GM19395 (cell line): ENCODE results near the gene RNF40.

Source experiments
- ATAC-seq: cut with Tn5 transposase; IDR thresholded peaks from one replicate; pipeline ENCODE4 v1.9.1; 2021; ENCODE audit warnings: mild to moderate bottlenecking, moderate library complexity; ENCODE audit not compliant: unreplicated experiment

Gene RNF40

DNA sequence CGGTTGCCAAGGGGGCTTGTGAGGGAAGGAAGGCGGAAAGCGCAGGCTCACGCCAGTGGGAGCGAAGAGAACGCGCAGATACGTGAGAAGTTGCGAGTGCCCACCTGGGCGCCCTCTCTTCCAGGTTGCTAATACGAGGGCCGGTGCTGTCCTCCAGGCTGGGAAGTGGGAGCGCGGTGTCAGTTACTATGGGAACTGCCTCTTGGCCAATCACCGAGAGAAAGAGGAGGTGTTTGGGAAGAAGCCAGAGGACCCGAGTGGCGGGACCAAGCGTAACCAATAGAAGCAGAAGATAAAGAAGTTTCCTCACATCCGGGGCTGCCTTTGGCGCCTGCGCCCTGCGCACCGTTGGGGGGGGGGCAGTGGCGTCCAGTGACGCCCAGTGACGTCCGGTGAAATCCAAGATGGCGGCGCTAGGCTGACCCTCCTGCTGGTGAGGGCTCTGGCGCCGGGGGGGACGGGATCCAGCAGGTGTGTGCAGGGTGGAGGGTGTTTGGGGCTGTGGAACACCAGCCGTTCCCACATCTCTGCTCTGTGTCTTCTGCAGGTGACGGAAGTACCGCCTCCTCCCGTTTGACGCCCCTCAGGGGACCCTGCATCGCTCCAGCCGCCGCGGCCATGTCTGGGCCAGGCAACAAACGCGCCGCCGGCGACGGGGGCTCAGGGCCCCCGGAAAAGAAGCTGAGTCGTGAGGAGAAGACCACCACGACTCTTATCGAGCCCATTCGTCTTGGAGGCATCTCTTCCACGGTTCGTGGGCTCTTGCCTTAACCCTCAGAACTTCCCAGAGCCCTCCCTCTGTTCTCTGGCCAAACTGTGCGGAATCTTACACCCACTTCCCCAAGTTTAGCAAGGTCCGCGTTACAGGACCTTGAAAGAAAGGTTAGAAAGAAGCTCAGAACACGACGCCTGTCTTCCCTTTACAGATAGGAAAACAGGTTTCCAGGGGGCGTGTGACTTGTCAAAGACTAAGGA lies at the start of gene RNF40, which contains the start of gene CFAP119:
TSS of gene RNF40 (plus strand) at position 395 of the 975 bp plus-strand sequence. CDS start at position 619, 224 bp downstream.
TSS of gene CFAP119 (minus strand) at position 135 of the 975 bp plus-strand sequence. CDS start 314 bp downstream, outside the sequence.
- peak; percentile 86 for ATAC-seq

- ATAC-seq = no peak
Observed at GRCh38 chr16:30715750-30716445, 46.2 kb upstream of the RNF40 start.

DNA sequence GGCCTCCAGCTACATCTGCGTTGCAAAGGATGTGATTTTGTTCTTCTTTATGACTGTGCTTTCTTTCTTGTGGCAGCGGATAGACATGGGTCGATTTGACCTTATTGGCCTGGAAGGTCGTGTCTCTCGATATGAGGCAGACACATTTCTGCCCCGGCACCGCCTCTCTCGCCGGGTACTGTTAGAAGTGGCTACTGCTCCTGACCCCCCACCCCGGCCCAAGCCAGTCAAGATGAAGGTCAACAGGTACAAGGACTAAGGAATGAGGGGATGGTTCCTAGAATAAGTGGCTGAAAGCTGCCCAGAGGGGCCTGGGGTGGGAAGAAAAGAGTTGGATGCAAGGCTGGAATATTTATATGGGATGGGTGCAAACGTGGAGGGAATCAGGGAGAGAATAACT lies 42.0 kb upstream of the RNF40 start:
- ATAC-seq = no peak

- ATAC-seq = no peak
Observed at GRCh38 chr16:30720694-30721093, 41.4 kb upstream of the RNF40 start.

DNA sequence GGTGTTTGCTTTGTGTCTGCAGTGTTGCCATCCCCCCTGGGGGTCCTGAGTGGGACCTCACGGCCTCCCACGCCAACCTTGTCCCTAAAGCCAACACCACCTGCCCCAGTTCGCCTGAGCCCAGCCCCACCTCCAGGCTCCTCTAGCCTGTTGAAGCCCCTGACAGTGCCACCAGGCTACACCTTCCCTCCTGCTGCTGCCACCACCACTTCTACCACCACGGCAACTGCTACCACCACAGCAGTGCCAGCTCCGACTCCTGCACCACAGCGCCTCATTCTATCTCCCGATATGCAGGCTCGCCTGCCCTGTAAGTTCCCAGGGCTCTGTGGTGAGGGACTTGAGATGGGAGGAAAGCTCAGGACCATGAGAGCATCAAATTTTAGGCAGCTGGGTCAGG lies 41.0 kb upstream of the RNF40 start:
- no peak for ATAC-seq

DNA sequence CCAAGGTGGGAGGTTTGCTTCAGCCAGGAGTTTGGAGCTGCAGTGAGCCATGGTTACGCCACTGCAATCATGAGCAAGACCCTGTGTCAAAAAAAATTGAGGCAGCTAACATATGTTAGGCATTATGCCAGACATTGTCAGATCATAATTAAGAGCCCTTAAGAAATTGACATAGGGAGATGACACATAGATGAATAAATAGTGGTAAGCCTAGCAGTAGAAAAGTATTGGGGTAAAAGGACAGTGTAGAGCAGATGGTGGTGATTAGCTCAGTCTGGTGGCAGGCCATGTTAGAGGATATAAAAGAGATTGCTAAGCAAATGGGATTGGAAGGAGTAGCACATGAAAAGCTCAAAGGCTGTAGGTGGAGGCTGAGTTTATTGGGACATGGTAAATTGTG lies 40.5 kb upstream of the RNF40 start:
- no peak for ATAC-seq

DNA sequence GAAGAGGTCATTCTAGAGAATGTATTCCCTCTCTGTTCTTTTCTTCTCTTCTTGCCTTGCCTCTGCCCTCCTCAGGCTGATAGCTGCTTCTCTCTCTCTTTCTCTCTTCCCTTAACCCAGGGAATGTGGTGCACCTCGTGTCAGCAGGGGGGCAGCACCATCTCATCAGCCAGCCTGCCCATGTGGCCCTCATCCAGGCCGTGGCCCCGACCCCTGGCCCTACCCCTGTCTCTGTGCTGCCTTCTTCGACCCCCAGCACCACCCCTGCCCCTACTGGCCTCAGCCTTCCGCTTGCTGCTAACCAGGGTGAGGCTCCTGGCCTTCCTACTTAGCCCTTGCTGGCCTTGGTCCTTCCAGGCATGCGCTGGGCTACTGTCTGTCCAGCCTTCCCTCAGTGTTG lies 39.7 kb upstream of the RNF40 start:
- no peak for ATAC-seq

DNA sequence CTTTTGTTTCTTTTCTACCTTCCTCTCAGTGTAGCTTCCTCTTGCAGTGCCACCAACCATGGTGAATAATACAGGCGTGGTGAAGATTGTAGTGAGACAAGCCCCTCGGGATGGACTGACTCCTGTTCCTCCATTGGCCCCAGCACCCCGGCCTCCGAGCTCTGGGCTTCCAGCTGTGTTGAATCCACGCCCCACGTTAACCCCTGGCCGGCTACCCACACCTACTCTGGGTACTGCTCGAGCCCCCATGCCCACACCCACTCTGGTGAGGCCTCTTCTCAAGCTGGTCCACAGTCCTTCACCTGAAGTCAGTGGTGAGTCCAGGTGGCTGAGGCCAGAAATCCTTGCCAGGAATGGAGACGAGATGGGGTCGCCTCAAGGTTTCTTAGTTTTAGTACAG lies 39.2 kb upstream of the RNF40 start:
- ATAC-seq = no peak

DNA sequence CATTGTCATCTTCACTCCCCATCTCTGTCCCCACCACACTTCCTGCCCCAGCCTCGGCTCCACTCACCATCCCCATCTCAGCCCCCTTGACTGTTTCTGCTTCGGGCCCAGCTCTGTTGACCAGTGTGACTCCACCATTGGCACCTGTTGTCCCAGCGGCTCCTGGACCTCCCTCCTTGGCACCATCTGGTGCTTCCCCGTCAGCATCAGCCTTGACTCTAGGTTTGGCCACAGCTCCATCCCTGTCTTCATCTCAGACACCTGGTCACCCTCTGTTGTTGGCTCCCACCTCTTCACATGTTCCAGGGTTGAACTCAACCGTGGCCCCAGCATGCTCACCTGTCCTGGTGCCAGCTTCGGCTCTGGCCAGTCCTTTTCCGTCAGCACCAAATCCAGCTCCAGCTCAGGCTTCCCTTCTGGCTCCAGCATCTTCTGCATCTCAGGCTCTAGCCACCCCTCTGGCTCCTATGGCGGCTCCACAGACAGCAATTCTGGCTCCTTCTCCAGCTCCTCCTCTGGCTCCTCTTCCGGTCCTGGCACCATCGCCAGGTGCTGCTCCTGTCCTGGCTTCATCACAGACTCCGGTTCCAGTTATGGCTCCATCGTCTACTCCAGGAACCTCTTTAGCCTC lies 38.3 kb upstream of the RNF40 start:
- no peak for ATAC-seq

- ATAC-seq = no peak
Observed at GRCh38 chr16:30724641-30725417, 37.3 kb upstream of the RNF40 start.

DNA sequence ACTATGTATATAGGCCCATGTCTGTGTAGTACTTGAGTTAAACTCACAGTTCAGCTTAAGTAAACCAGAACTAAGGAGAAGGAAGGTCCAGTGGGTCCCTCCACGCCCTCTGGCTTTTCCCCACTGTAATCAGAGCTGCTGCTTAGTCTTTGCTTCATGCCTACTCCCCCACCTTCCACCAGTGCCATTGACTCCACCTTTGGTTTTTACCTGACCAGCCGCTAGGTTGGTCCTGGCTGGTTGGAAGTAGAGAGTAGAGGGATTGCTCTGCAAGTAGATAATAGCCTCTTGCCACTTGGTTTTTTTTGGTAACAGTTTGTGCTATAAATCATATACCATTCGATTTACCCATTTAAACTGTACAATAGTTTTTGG lies 36.7 kb upstream of the RNF40 start:
- no peak for ATAC-seq

DNA sequence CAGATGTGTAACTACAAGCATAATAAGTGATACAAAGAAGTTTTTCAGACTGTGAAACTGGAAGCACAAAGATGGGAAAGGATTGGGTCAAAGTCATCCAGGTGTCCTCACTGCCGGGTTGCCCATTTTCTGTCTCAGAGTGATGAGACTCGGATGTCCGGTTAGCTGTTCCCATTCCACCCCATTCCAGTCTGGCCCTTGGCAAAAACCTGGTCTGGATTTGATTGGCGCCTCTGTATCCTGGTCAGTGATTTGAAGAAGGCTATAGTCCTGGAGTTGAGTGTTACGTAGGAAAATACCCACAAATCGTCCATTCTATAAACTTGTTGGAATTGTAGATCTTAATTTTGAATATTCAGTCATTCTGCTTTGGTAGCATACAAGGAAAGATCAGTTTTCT lies 33.8 kb upstream of the RNF40 start:
- no peak for ATAC-seq

DNA sequence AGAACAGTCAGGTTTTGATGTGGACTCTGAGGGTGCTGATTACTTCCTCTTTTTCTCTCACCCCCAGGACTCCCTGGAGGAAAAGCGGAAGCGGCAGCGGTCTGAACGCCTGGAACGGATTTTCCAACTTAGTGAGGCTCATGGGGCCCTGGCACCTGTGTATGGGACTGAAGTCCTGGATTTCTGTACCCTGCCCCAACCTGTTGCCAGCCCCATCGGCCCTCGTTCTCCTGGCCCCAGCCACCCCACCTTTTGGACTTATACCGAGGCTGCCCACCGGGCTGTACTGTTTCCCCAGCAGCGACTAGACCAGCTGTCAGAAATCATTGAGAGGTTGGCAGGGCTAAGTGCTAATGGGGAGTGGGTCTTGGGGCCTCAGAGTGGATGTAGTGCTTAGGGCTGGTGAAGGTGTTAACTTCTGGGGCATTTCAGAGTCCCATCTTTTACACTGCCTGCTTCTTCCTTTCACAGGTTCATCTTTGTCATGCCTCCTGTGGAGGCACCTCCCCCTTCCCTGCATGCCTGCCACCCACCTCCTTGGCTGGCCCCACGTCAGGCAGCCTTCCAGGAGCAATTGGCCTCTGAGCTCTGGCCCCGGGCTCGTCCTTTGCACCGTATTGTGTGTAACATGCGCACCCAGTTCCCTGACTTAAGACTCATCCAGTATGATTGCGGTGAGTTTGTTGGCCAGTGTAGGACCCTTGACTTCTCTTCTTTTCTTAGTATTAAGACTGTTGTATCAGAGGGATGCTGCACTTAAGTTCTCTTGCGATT lies 33.0 kb upstream of the RNF40 start:
- ATAC-seq = no peak

DNA sequence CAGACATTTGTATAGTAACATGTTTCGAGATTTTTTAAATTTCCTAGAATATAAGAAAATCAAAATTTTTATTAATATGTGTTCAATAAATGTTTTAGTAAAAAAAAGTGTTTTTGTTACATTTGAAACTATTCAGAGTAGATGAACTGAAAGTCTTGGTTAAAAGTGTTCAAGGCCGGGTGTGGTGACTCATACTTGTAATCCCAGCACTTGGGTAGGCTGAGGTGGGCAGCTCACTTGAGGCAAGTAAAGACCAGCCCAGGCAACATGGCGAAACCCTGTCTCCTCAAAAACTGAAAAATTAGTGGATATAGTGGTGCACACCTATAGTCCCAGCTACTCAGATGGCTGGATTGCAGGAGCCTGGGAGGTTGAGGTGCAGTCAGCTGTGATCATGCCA lies 30.7 kb upstream of the RNF40 start:
- no peak for ATAC-seq

DNA sequence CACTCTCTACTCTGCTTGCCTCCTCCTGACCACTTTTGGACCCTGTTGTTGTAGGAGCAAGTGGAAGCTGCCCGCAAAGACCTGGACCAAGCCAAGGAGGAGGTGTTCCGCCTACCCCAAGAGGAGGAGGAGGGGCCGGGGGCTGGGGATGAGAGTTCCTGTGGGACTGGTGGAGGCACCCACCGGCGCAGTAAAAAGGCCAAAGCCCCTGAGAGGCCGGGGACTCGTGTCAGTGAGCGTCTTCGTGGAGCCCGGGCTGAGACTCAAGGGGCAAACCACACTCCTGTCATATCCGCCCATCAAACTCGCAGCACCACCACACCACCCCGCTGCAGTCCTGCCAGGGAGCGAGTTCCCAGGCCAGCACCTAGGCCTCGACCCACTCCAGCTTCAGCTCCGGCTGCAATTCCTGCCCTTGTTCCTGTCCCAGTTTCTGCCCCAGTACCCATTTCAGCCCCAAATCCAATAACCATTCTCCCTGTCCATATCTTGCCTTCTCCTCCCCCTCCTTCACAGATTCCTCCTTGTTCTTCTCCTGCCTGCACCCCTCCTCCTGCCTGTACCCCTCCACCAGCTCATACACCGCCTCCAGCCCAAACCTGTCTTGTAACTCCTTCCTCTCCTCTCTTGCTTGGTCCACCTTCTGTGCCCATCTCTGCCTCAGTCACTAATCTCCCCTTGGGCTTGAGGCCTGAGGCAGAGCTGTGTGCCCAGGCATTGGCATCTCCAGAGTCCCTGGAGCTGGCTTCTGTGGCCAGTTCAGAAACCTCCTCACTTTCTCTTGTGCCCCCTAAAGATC lies 24.9 kb upstream of the RNF40 start:
- no peak for ATAC-seq

DNA sequence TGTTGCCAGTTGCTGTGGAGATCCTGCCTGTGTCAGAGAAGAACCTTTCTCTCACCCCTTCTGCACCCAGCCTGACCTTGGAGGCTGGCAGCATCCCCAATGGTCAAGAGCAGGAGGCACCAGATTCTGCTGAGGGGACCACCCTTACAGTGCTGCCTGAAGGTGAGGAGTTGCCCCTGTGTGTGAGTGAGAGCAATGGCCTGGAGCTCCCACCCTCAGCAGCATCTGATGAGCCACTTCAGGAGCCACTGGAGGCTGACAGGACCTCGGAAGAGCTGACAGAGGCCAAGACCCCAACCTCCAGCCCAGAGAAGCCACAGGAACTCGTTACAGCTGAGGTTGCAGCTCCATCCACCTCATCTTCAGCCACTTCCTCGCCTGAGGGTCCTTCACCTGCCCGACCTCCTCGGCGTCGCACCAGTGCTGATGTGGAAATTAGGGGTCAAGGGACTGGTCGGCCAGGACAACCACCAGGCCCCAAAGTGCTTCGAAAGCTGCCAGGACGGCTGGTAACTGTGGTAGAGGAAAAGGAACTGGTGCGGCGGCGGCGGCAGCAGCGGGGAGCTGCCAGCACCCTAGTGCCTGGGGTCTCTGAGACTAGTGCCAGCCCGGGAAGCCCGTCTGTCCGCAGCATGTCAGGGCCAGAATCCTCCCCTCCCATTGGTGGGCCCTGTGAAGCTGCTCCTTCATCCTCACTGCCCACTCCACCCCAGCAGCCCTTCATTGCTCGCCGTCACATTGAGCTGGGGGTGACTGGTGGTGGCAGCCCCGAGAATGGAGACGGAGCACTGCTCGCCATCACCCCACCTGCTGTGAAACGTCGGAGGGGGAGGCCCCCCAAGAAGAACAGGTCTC lies 24.1 kb upstream of the RNF40 start:
- no peak for ATAC-seq

DNA sequence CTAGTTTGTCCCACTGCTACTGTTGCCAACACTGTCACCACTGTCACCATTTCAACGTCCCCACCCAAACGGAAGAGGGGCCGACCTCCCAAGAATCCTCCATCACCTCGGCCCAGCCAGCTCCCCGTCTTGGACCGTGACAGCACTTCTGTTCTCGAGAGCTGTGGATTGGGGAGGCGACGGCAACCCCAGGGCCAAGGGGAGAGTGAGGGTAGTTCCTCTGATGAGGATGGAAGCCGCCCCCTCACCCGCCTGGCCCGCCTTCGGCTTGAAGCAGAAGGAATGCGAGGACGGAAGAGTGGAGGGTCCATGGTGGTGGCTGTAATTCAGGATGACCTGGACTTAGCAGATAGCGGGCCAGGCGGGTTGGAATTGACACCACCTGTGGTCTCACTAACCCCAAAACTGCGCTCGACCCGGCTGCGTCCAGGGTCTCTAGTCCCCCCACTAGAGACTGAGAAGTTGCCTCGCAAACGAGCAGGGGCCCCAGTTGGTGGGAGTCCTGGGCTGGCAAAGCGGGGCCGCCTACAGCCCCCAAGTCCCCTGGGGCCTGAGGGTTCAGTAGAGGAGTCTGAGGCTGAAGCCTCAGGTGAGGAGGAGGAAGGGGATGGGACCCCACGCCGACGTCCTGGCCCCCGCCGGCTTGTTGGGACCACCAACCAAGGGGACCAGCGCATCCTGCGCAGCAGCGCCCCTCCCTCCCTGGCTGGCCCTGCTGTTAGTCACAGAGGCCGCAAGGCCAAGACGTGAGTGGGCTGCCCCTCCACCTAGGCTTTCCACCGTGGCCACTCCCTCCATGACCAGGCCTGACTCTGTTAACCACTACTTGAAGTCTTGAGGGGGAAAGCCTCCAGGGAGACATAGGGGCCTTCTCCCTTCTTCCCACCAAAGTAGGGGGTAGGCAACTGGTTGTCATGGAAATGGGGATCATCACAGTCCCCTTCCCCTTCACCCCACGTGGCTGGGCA lies 22.9 kb upstream of the RNF40 start:
- ATAC-seq = no peak
